T-helper 1 cell (primary cell): ENCODE measurements around the gene KPNB1.

Experiments used
- DNase-seq, 5 donors: peaks; one replicate each; pipeline ENCODE4 v3.0.0-alpha.2; 2012 to 2020

The KPNB1 gene

DNA sequence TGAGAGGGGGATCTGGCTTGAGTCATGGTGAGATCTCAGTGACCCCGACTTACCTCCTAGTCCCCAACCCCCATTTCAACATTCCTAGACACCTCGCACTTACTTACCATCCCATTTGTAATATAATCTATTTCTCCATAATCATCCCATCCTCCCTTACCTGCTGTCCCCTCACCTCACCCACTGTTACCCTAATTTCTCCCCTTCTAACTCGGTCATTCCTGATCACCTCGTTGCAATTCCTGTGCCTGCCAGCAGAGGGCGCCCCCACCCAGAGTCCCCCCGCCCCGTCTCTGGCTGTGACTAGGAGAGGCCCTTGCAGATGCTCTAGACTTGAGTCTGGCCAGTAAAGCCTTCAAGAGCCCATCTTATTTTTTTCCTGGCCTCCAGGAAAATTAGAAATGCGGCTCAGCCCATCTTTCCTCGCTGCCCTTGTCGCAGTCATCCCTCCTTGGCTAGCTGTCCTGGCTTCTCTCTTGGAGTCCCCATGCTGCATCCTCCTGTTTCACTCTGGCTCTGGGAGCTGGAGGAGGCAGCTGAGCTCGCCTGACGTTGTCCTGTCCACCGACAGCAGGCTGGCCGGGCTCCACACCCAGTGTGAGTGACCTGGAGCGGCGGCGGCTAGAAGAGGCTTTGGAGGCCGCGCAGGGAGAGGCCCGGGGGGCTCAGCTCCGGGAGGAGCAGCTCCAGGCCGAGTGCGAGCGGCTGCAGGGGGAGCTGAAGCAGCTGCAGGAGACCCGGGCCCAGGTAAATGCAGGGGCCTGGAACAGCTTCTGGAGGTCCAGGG is 49.2 kb downstream of the KPNB1 start:
- DNase-seq, result peak; percentile 50 to 74 (median 67)

GRCh38 chr17:47699536-47699840 is 49.8 kb downstream of the KPNB1 start:
- no peak for DNase-seq

DNA sequence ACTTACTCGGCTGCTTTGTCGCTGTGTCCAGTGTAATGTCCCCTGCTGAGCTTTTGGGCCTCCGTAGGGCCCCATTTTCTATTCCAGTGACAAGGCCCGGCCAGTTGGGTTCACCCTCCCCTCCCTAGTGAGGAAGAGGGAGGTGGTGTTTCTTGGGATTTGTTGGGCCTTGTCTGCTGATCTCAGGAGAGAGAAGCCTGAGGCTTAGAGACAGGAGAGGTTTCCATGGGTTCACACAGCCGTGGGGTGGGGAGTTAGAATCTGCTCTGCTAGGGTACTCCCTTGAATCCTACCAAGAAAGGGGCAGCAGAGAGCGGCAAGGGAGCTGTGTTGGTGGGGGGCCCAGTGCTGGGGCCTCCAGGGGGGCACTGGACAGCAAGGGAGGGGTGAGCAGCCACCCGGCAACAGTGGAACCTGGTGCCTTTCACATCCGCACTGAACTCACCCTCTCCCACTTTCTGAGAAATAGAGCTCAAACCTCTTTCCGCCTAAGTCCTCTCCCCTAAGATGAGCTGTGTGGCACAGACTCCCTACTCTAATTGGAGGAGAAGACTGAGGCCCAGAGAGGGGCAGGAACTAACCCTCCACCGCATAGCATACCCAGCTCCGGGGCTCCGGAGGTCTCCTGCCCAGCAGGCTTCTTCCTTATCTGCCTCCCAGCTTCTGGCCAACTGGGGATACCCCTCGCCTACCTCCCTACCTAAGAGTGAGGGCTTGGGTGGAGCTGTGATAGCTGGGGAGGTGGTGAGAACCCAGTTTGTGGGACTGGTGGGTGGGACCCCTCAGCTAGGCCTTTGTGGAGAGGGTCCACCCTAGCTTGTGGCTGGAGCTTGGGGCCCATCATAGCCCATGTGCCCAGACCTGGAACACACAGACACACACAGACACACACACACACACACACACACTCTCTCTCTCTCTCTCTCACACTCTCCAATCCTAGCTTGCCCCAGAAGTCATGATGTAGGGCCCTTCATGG is 51.0 kb downstream of the KPNB1 start:
- DNase-seq, result peak in 1 of 5 donors; percentile 82

GRCh38 chr17:47701608-47702007 is 51.9 kb downstream of the KPNB1 start:
- DNase-seq, result no peak

- DNase-seq, result no peak
Measured at GRCh38 chr17:47702391-47702995, 52.8 kb downstream of the KPNB1 start.

DNA sequence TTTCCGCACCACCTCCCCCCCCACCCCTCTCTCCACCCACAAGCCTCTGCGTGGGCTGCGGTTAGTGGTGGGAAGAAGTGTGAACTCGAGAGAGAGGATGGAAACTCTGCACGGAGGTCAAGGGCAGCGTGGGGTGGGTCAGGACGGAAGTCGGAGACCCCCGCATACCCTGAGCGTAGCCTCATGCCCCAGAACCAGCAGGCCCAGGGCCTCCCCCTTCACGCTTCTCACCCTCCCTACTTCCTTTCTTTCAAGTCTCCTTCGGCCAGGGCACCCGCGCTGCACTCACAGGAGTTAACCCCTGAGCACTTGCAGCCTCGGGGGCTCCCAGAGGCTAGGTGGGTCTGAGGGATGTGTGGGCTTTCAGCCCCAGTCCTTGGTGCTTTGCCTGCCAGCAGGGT is 53.5 kb downstream of the KPNB1 start:
- peak in 4 of 5 donors; percentile 25 to 64 (median 42) for DNase-seq

- no peak for DNase-seq
Measured at GRCh38 chr17:47703671-47704070, 54.0 kb downstream of the KPNB1 start.

DNA sequence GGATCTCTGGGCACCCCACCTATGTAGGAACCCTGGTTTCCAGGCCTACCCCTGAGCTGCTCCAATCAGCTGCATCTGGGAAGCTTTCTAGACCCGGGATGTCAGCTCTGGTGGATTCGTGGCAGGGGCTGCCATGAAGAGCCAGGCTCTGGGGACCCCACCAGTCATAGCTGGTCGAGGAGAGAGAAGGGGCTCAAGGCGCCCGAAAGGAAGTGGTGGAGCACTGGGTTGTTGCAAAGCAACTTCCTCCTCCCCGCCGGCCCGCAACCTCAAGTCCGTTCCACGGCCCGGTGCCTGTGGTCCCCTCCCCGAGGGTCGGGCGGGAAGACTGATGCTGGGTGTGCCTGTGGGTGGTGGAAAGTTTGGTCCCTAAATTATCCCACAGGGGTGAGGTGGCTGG is 54.4 kb downstream of the KPNB1 start:
- DNase-seq, result no peak

- DNase-seq, result no peak
Measured at GRCh38 chr17:47704736-47705135, 55.0 kb downstream of the KPNB1 start.

GRCh38 chr17:47705536-47706530 is 56.1 kb downstream of the KPNB1 start:
- peak in 1 of 5 donors; percentile 71 for DNase-seq

DNA sequence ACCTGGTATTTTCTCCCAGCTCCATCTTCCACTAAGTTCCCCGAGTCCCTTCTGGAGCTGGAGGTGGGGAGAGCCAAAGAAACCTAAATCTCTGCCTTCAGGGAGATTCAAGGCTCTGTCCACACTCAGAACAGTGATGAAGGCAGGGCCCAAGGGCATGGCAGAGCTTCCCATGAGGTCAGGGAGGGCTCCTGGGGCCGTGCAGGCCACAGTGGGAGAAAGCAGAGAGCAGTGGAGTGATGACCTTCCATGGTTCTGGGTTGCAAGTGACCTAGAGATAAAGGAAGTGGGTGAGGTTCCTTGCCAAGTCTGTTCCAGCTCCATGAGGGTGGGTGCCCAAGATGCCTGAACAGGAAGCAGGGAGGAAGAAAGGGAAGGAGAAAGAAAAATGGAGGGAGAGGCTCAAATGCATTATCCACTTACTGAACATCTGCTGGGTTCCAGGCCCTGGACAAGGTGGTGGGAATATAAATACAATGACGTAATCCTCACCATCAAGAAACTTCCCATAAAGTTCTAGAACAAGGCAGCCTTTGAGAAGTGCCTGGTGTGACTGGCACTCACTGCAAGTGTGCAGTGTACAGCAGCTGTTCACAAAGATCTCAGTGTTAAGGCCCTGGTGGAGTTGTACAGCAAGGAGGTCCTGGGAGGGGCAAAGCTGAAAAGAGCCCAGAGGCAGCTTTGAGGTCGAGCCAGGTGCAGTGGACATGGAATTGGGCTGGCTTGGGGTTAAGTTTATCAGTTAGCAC is 57.5 kb downstream of the KPNB1 start:
- no peak for DNase-seq

DNA sequence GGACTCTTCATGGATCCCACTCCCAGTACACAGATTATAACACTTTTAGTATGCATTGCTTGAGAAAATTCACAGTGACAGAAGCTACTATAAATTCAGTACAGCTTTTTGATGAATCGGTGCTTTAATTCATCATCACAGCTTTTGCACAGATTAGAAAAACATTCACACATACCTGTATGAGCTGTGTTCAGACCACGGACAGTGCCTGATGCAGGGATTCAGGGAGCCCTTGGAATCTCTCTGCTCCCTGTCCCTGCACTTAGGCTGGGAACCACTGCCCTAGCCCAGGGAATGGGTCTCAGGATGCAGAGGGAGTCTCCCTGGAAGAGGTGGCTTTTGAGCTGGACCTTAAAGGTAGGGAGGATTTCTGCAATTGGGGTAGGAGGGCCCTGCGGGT is 58.2 kb downstream of the KPNB1 start:
- no peak for DNase-seq

GRCh38 chr17:47708312-47708863 is 58.7 kb downstream of the KPNB1 start:
- DNase-seq, result no peak

GRCh38 chr17:47708864-47709541 is 59.3 kb downstream of the KPNB1 start:
- no peak for DNase-seq

GRCh38 chr17:47709594-47709993 is 59.9 kb downstream of the KPNB1 start:
- no peak for DNase-seq

DNA sequence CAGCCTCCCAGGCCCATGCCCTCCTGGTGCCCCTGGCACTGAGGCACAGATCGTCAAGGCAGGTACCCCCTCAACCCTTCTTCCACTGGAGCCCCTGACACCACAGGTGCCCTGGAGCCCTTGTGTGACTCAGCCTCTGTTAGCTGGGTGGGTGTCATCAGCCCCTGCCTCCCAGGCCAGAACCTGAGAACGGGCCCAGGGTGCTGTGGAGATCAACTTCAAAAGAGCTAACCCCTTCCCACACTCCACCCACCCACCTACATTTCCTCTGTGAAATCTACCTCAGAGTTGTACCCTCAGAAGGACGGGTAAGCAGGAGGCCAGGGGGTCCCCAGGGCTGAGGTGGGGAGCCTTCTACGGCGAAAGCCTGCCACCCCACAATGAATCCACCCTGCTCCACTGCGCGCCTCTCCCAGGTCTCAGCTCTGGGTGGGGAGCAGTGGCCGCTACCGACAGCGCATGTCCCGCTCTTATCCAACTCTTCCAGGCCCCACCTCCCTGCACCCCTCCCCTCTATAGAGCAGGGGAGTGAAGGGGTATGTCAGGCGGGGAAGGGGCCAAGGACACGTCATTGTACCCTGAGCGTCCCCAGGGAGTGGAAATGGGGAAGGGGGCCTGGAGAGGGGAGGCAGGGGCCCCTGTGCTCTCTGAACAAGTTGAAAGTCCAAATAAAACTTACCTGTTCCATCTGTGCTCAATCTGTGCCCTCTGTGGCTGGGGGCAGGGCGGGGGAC is 61.8 kb downstream of the KPNB1 start:
- no peak for DNase-seq

GRCh38 chr17:47712330-47713023 is 62.8 kb downstream of the KPNB1 start:
- no peak for DNase-seq

GRCh38 chr17:47713980-47714700 is 64.4 kb downstream of the KPNB1 start:
- no peak for DNase-seq
